Stimulated activated CD4-positive, alpha-beta T cell treated with anti-CD3 and anti-CD28 coated beads, TNF-alpha, amount 100 ng/mL, for 48 hours (primary cell): ENCODE data around the gene AZGP1.
"Not testable (repeated sequence)": the region's sequence is repeated elsewhere in the genome, so short reads cannot be mapped to it uniquely, and the experiment has no call there.

ENCODE experiments used
- DNase-seq, 3 donors: peaks; one replicate each; pipeline ENCODE4 v3.0.0-alpha.2; 2020; ENCODE audit warnings: low read depth in 3 of 3

The AZGP1 gene

GRCh38 chr7:99997545-99998137 lies 21.8 kb upstream of the AZGP1 start:
- DNase-seq, result peak; percentile 27 to 39 (median 38)

- no peak for DNase-seq
Measured at GRCh38 chr7:99996755-99997544, 21.1 kb upstream of the AZGP1 start.

- DNase-seq, result no peak
Measured at GRCh38 chr7:99994819-99995218, 19.0 kb upstream of the AZGP1 start.

GRCh38 chr7:99992330-99993038 lies 16.7 kb upstream of the AZGP1 start:
- DNase-seq, result no peak

- DNase-seq, result not testable (repeated sequence)
Measured at GRCh38 chr7:99991543-99991942, 15.7 kb upstream of the AZGP1 start.

GRCh38 chr7:99990460-99990852 lies 14.6 kb upstream of the AZGP1 start:
- DNase-seq, result no peak

- no peak for DNase-seq
Measured at GRCh38 chr7:99987846-99988245, 12.0 kb upstream of the AZGP1 start.

- not testable (repeated sequence) for DNase-seq
Measured at GRCh38 chr7:99987306-99987705, 11.5 kb upstream of the AZGP1 start.

GRCh38 chr7:99984593-99984992 lies 8.8 kb upstream of the AZGP1 start:
- no peak for DNase-seq

- not testable (repeated sequence) for DNase-seq
Measured at GRCh38 chr7:99981066-99981465, 5.2 kb upstream of the AZGP1 start.

- DNase-seq, result not testable (repeated sequence)
Measured at GRCh38 chr7:99980448-99980872, 4.6 kb upstream of the AZGP1 start.

GRCh38 chr7:99979814-99980225 lies 4.0 kb upstream of the AZGP1 start:
- peak; percentile 27 to 50 (median 43) for DNase-seq

GRCh38 chr7:99976626-99977025 lies 795 bp upstream of the AZGP1 start:
- no peak for DNase-seq

- no peak for DNase-seq
Measured at GRCh38 chr7:99974681-99975080, 1.1 kb downstream of the AZGP1 start.

GRCh38 chr7:99973817-99974216 lies 2.0 kb downstream of the AZGP1 start:
- DNase-seq, result not testable (repeated sequence)

GRCh38 chr7:99971242-99971641 lies 4.6 kb downstream of the AZGP1 start:
- no peak for DNase-seq

- not testable (repeated sequence) for DNase-seq
Measured at GRCh38 chr7:99969813-99970212, 6.0 kb downstream of the AZGP1 start.

- DNase-seq, result no peak
Measured at GRCh38 chr7:99969298-99969697, 6.5 kb downstream of the AZGP1 start.

GRCh38 chr7:99958564-99959227 lies 17.1 kb downstream of the AZGP1 start:
- no peak for DNase-seq

GRCh38 chr7:99955247-99955646 lies 20.6 kb downstream of the AZGP1 start:
- DNase-seq, result no peak

- DNase-seq, result not testable (repeated sequence)
Measured at GRCh38 chr7:99954643-99955042, 21.2 kb downstream of the AZGP1 start.

GRCh38 chr7:99953649-99954048 lies 22.2 kb downstream of the AZGP1 start:
- no peak for DNase-seq
